Retinal pigment epithelial cell (primary cell): Measurements from ENCODE around the gene KYAT1.

Experiments
- DNase-seq: peaks from one replicate; pipeline ENCODE4 v3.0.0-alpha.2; 2010; ENCODE audit warnings: low read depth
- H3K4me3 ChIP-seq: 2 replicates; pipeline ENCODE4 v1.5.1; 2011; ENCODE audit warnings: mild to moderate bottlenecking, low read length, control low read depth, moderate library complexity
- CTCF ChIP-seq: conservative IDR thresholded peaks from 2 replicates; pipeline ENCODE4 v1.5.1; 2011; ENCODE audit warnings: low read depth, low read length, control low read depth, inconsistent platforms

The KYAT1 gene

GRCh38 chr9:128785427-128785826 lies 96.3 kb downstream of the KYAT1 start:
- H3K4me3 ChIP-seq = no peak overlapping the region
- no peak for DNase-seq
- TF ChIP-seq CTCF = no peak
